Measurements from ENCODE around the gene EFEMP1. TPM values are rescaled to one million over a fixed set of nuclear protein-coding genes. Genes with fewer than 3 reads are reported as not detected.
A peak's percentile ranks its signal among the peaks of the same experiment; 100 is the strongest.
"Not testable (repeated sequence)": the region's sequence is repeated elsewhere in the genome, so short reads cannot be mapped to it uniquely, and the experiment has no call there.

EFEMP1 gene
- total RNA-seq, 2 donors from 2014 or later: 171 to 261 TPM

- DNase-seq (no peak), ATAC-seq (peak in 1 of 2 donors; percentile 20)
- intact Hi-C loops (cut with DNase I): no loop called here
Measured at GRCh38 chr2:55844986-55845385, 78.6 kb downstream of the EFEMP1 start.

GRCh38 chr2:55843994-55844345 is 79.6 kb downstream of the EFEMP1 start:
- intact Hi-C loops (cut with DNase I): no loop called here
- ATAC-seq (no peak), DNase-seq (no peak)

GRCh38 chr2:55843096-55843993 is 80.2 kb downstream of the EFEMP1 start:
- intact Hi-C loops (cut with DNase I): no loop called here
- no peak for DNase-seq
- ATAC-seq: peak in 1 of 2 donors; percentile 70

GRCh38 chr2:55842046-55842445 is 81.5 kb downstream of the EFEMP1 start:
- ATAC-seq (no peak), DNase-seq (no peak)
- intact Hi-C loops (cut with DNase I): no loop called here

GRCh38 chr2:55840460-55840859 is 83.1 kb downstream of the EFEMP1 start:
- ATAC-seq: no peak
- intact Hi-C loops (cut with DNase I): no loop called here

GRCh38 chr2:55839182-55839819 is 84.3 kb downstream of the EFEMP1 start:
- intact Hi-C loops (cut with DNase I): no loop called here
- ATAC-seq (peak; percentile 64 to 92), DNase-seq (no peak)

More at GRCh38 chr2:55840460-55840859, 83.1 kb downstream of the EFEMP1 start:
- DNase-seq: no peak

GRCh38 chr2:55838653-55839052 is 84.9 kb downstream of the EFEMP1 start:
- ATAC-seq: no peak
- no peak for DNase-seq
- intact Hi-C loops (cut with DNase I): no loop called here

- intact Hi-C loops (cut with DNase I); DNase-seq; ATAC-seq: not testable (repeated sequence)
Measured at GRCh38 chr2:55838117-55838516, 85.5 kb downstream of the EFEMP1 start.

- no peak for ATAC-seq
- DNase-seq: no peak
- intact Hi-C loops (cut with DNase I): no loop called here
Measured at GRCh38 chr2:55837073-55837472, 86.5 kb downstream of the EFEMP1 start.

- not testable (repeated sequence) for ATAC-seq
Measured at GRCh38 chr2:55831671-55832410, 91.7 kb downstream of the EFEMP1 start.

GRCh38 chr2:55827855-55828254 is 95.7 kb downstream of the EFEMP1 start:
- ATAC-seq (no peak), DNase-seq (no peak)
- intact Hi-C loops (cut with DNase I): no loop called here

More at GRCh38 chr2:55831671-55832410, 91.7 kb downstream of the EFEMP1 start:
- intact Hi-C loops (cut with DNase I); DNase-seq: not testable (repeated sequence)

GRCh38 chr2:55827428-55827827 is 96.2 kb downstream of the EFEMP1 start:
- intact Hi-C loops (cut with DNase I); DNase-seq; ATAC-seq: not testable (repeated sequence)

- ATAC-seq (no peak), DNase-seq (no peak)
- intact Hi-C loops (cut with DNase I): no loop called here
Measured at GRCh38 chr2:55826246-55826645, 97.3 kb downstream of the EFEMP1 start.

GRCh38 chr2:55824551-55825096 is 99.0 kb downstream of the EFEMP1 start:
- intact Hi-C loops (cut with DNase I): no loop called here
- no peak for DNase-seq
- ATAC-seq: no peak

Other genes starting within 250 kb of the EFEMP1 start
- 10 to 100 TPM; 16.4 to 20.5 TPM for gene PNPT1, start 229.9 kb downstream of the EFEMP1 start, total RNA-seq

Data from left cardiac atrium (tissue), 4 donors.